GM19023 (cell line): Measurements from ENCODE around the gene PRMT1.
A peak's percentile ranks its signal among the peaks of the same experiment; 100 is the strongest.
"Not testable (repeated sequence)": the region's sequence is repeated elsewhere in the genome, so short reads cannot be mapped to it uniquely, and the experiment has no call there.

Experiments
- ATAC-seq: cut with Tn5 transposase; IDR thresholded peaks from one replicate; pipeline ENCODE4 v1.9.1; 2021; ENCODE audit warnings: mild to moderate bottlenecking, moderate library complexity; ENCODE audit not compliant: unreplicated experiment

Gene PRMT1

DNA sequence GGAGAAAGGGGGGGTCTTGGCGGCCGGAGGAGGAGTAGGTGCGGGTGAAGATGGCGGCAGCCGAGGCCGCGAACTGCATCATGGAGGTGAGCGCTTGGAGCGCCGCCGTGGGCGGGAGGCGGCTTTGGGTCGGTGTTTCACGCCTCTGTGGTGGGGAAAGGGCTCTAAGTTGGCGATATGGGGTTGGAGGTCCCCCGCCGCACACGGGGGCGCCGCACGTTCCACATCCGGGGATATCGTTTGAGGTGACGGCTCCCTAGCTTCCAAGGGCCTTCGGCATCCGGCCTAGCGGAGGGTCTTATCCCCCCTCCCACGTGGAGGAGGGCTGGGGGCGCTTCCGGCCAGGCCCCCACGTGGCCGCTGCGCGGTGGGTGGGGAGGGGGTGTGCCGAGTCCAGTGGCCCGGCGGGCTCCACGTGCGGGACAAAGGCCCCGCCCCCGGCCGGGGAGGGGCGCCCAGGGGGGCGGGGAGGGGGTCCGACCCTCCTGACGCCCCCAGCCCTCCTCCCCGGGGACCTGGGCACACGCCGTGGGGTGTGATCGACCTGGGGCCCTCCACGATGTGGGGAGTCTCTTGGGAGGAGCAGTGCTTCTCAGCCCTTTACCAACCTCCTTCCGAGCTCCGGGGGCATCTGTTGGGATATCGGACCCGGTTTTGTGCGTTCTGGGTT, at the start of gene PRMT1:
TSS of gene PRMT1 (plus strand) at position 41 of the 670 bp plus-strand sequence. CDS start at position 51, 10 bp downstream.
- ATAC-seq: no peak

- no peak for ATAC-seq
Observed at GRCh38 chr19:49629659-49630058, 47.4 kb upstream of the PRMT1 start.

- ATAC-seq: no peak
Observed at GRCh38 chr19:49631014-49631588, 46.0 kb upstream of the PRMT1 start.

DNA sequence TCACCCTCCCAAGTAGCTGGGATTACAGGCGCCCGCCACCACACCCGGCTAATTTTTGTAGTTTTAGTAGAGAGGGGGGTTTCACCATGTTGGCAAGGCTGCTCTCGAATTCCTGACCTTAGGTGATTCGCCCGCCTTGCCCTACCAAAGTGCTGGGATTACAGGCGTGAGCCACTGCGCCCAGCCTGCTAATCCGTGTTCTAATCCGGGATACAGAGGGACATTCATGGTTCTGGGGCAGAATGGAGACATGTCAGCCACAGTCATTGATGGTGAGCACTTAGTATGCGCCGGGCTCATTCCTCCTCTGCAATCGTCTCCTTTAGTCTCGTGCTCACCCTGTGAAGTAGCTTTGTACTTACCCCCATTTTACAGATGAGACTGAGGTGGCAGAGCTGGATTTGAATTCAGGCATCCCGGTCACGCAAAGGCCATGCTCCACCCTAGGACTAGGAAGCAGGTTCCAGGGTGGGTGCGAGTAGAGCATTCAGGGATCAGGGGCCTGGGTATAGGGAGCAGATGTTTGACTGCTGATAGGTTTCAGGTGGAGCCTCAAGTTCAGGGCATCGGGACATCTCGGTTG, 45.4 kb upstream of the PRMT1 start:
- ATAC-seq: no peak

DNA sequence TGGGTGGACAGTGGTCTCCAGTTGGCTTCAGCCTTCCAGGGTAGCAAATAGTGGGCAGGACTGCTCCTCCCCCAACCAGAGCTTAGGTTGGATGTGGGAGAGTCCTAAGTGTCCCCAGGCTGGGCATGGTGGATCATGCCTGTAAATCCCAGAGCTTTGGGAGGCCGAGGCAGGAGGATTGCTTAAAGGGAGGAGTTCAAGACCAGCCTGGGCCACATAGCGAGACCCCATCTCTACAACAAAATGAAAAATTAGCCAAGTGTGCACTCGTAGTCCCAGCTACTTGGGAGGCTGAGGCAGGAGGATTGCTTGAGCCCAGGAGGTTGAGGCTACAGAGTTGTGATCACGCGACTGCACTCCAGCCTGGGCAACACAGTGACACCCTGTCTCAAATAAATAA, 44.5 kb upstream of the PRMT1 start:
- ATAC-seq: no peak

- ATAC-seq: not testable (repeated sequence)
Observed at GRCh38 chr19:49633273-49633672, 43.8 kb upstream of the PRMT1 start.

DNA sequence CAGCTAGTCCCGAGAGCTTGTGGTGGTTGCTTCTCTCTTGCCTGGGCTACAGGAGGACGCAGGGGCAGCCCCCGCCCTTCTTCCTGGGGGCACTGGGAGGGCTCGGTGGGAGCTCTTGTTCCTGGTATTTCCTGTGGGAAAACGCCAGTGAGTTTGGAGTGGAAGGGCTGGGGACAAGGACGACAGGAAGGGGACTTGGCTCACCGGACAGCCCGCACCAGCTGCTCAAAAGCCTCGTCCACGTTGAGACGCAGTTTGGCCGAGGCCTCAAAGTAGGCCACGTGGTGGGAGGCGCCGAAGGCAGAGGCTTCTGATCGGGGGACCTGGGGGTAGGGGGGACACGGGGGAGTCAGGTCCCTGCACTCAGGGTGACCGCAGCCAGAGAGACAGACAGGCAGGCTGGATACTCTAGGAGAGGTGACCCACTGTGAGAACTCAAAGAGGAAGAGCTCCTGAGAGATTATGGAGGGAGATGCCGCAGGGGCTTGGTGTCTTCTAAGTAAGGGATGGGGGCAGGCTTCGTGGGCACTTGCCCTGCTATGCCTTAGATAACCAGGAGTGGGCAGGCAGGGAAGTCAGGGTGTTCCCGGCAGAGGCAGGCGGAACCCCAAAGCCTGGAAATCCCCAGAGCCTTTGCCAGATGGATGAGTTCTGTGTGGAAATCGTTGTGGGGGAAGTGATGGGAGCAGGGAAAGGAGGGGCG, 41.4 kb upstream of the PRMT1 start:
- no peak for ATAC-seq

- ATAC-seq: no peak
Observed at GRCh38 chr19:49636233-49636932, 40.7 kb upstream of the PRMT1 start.

GRCh38 chr19:49637821-49638738, 39.0 kb upstream of the PRMT1 start:
- ATAC-seq: no peak

DNA sequence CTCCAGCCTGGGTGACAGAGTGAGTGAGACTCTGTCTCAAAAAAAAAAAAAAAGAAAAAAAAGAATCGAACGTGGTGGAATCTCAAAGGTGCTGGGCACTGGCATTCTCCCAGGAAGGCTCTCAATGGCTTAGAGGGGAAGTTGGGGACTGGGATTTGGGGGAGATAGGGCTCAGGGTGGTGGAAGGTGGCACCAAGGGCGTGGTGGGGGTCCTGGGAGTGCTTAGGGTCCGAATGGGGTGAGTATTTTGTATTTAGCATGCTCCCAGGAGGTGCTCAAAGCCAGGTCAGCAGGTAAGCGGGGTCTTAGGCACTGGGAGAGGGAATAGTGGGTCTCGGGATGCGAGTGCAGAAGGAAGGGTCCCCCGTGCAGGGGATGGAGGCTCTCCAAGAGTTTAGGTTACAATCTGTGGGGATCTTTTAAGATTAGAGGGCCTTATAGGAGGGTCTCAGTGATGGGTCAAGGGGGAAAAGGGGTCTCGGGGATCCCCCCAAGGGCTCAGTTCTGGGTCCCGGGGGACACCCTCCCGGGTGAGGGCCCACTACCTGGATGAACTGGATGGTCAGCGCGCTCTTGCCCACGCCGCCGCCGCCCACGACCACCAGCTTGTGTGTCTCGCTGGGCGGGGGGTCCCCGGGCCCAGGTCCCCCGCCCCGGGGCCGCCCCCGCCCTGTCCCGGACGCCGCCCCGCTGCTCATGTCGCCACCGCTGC, 37.5 kb upstream of the PRMT1 start:
- ATAC-seq: no peak

DNA sequence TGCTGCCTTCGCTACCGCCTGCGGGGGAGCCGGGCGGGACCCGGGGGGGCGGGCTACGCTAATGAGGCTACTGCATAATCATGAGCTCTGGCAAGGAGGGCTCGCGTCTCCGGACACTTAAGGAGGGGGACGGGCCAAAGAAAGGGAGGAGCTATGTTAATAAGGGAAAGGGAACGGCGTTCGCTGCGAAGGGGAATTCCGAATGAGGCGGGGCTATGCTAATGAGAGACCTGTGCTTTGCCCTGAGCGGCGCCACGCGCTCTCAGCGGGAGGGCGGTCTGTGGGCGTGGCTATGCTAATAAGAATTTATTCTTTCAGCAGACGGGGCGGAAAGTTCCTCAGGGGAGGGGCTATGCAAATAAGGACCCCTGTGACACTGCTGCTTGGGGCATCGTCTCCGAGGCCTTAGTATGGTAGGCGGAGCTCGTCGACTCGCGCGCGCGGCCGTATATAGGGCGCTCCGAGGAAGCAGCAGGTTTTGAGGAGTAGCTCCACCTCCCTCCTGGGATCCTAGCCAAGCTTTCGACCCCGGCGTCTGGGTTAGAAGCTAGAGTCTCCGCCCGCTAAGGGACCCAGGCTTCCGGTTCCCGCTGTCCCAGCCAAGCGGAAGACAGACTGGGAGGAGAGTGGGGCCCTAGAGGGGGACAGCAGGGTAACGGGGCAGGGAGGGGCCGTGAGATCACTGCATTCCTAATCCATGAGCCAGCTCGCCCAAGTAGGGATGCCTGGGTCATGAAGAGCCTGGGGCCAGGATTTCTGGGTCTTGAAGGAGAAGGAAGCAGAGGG, 36.8 kb upstream of the PRMT1 start, which contains the start of gene RRAS:
TSS of gene RRAS (minus strand) at position 31 of the 786 bp plus-strand sequence. CDS start 45 bp downstream, outside the sequence.
- ATAC-seq: peak; percentile 56

GRCh38 chr19:49641688-49642491, 35.2 kb upstream of the PRMT1 start, which contains the start of gene SCAF1:
Gene SCAF1, plus strand, starts transcription at chr19:49642209. Its CDS starts 2,818 bp downstream, at chr19:49645027.
- ATAC-seq: peak; percentile 52

GRCh38 chr19:49642492-49643035, 34.5 kb upstream of the PRMT1 start:
- no peak for ATAC-seq

DNA sequence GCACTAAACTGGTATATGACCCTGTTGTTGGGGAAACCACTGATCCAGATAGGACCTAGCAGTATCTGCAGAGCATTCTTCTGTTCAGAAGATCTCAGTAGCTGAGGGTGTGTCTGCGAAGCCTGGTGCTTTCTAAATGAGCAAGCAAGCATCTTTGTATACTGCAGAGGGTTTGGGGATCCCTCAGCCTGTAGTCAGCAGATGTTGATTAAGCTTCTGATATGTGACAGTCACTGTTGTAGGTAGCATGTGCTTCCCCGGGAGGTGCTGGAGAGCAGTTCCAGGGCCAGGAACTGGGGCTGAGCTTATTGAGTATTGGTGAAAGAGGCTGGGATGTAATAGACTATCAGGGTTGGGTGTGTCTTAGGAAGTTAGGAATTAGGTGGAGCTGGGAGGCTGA, 33.6 kb upstream of the PRMT1 start:
- no peak for ATAC-seq

DNA sequence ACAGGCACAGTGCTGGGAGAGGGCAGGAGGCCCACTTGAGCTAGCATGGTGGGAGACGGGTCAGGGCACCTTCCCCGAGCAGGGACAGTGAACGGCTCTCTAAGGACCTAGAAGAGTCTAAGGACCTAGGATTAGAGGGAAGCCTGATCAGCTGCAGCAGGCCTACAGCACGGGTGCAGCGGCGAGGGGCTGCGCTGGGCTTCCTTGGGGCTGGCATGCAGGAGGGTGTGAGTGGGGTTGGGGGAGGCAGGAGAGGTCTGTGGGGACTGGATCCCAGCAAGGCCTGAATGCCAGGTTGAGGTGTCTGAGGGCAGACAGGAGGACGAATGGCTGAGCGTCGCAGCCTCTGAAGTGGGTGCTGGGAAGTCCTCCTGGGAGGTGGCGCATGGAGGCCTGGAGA, 31.5 kb upstream of the PRMT1 start:
- ATAC-seq: no peak

- ATAC-seq: no peak
Observed at GRCh38 chr19:49645995-49646394, 31.1 kb upstream of the PRMT1 start.

DNA sequence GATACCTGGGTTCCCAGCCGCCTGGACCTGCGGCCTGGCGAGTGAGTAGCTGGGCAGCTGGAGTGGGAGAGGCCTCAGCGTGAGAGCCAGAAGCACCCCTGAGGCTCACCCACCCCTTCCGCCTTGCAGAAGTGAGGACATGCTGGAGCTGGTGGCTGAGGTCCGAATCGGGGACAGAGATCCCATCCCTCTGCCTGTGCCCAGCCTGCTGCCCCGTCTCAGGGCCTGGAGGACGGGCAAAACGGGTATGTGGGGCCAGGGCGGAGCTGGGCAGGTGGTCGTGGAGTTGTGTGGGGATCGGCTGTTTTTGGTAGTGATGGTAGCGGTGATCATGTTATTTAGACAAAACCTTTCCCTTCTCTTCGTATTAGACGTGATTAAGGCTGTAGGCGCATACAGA, 30.5 kb upstream of the PRMT1 start:
- ATAC-seq: no peak
